Endothelial cell of umbilical vein (primary cell): ENCODE results near the gene UBE4B. TPM values are rescaled to one million over a fixed set of nuclear protein-coding genes. Genes with fewer than 3 reads are reported as not detected.
A peak's percentile ranks its signal among the peaks of the same experiment; 100 is the strongest.

Experiments used
- BruUV-seq: library from RNA; stranded (reverse); fragments of 400-500 nt; replicated peaks from 2 replicates; lab custom pipeline; 2021; lab: Mats Ljungman, UMichigan
- CTCF ChIA-PET: fragments of 300-600, 350-600 bp; sonication (Branson Sonifier 250); formaldehyde crosslinking; loops from one replicate; lab custom pipeline; 2021; ENCODE audit warnings: antibody characterized with exemption, inconsistent platforms; lab: Charles Lee
- POLR2A ChIA-PET: fragments of 300-600, 350-600 bp; sonication (Branson Sonifier 250); formaldehyde crosslinking; loops from one replicate; lab custom pipeline; 2021; ENCODE audit warnings: antibody characterized with exemption, inconsistent platforms; lab: Charles Lee
- DNase-seq: peaks from one replicate; pipeline ENCODE4 v3.0.0-alpha.2; 2011; ENCODE audit warnings: low read depth, low spot score
- FAIRE-seq: peaks from 2 replicates; lab custom pipeline; 2011; peaks lifted over from hg19 to GRCh38; lab: Jason Lieb, UNC
- H2AFZ ChIP-seq: 2 replicates; pipeline ENCODE4 v1.6.0; 2012; ENCODE audit warnings: low read depth, low read length, control low read depth, inconsistent platforms
- H3K27ac ChIP-seq: 2 replicates; pipeline ENCODE4 v1.5.1; 2011; ENCODE audit warnings: low read depth, mild to moderate bottlenecking, control low read depth, low read length, moderate library complexity; ENCODE audit not compliant: insufficient read depth
- H3K27me3 ChIP-seq, 2 experiments: 2 replicates each; pipeline versions ENCODE4 v1.6.0 to v1.6.1; 2011; ENCODE audit warnings: low read length in 2 of 2, mixed read lengths in 1 of 2; ENCODE audit not compliant: control insufficient read depth in 2 of 2, insufficient read depth in 2 of 2
- H3K36me3 ChIP-seq, 2 experiments: 2 replicates in 1 of 2; 3 replicates in 1 of 2; pipeline ENCODE4 v1.5.1; 2011; ENCODE audit warnings: low read length in 2 of 2, mild to moderate bottlenecking in 1 of 2, moderate library complexity in 1 of 2; ENCODE audit not compliant: control insufficient read depth in 2 of 2, insufficient read depth in 2 of 2; ENCODE audit errors: extremely low read depth in 1 of 2
- H3K4me1 ChIP-seq: 3 replicates; pipeline ENCODE4 v1.5.1; 2011; ENCODE audit warnings: mild to moderate bottlenecking, low read length; ENCODE audit not compliant: control insufficient read depth, insufficient read depth; ENCODE audit errors: extremely low read depth
- H3K4me2 ChIP-seq: 2 replicates; pipeline ENCODE4 v1.6.1; 2011; ENCODE audit warnings: low read length, control low read depth, mixed read lengths; ENCODE audit not compliant: insufficient read depth
- H3K4me3 ChIP-seq, 3 experiments: fragments of 200-600 bp in 1 of 3; sonication (generic), shearing (Covaris generic) in 1 of 3; replicated peaks in 1 of 3; 2 replicates each; pipeline ENCODE4 v1.5.1; 2011 to 2016; ENCODE audit warnings: control low read depth in 3 of 3, low read length in 3 of 3, mild to moderate bottlenecking in 2 of 3, inconsistent platforms in 1 of 3, low read depth in 1 of 3, moderate library complexity in 1 of 3; ENCODE audit not compliant: insufficient read depth in 1 of 3
- H3K79me2 ChIP-seq: 2 replicates; pipeline ENCODE4 v1.6.0; 2012; ENCODE audit warnings: low read length, inconsistent platforms; ENCODE audit not compliant: control insufficient read depth, insufficient read depth
- H3K9ac ChIP-seq: replicated peaks from 2 replicates; pipeline ENCODE3; 2011; ENCODE audit warnings: low read length, control low read depth; ENCODE audit not compliant: insufficient read depth; ENCODE audit errors: extremely low read depth
- H3K9me1 ChIP-seq: replicated peaks from 3 replicates; pipeline ENCODE4 v1.6.0; 2011; ENCODE audit warnings: mild to moderate bottlenecking, low read length; ENCODE audit not compliant: control insufficient read depth, insufficient read depth; ENCODE audit errors: extremely low read depth
- H3K9me3 ChIP-seq: replicated peaks from 2 replicates; pipeline ENCODE4 v1.5.1; 2012; ENCODE audit warnings: low read length, inconsistent platforms; ENCODE audit not compliant: control insufficient read depth, insufficient read depth
- H4K20me1 ChIP-seq: replicated peaks from 2 replicates; pipeline ENCODE3; 2011; ENCODE audit warnings: mild to moderate bottlenecking, low read length; ENCODE audit not compliant: control insufficient read depth, insufficient read depth; ENCODE audit errors: extremely low read depth
- EZH2 ChIP-seq: IDR thresholded peaks from 2 replicates; pipeline ENCODE4 v1.6.1; 2012; ENCODE audit warnings: borderline replicate concordance, low read depth, mild to moderate bottlenecking, moderate library complexity, low read length, inconsistent platforms; ENCODE audit not compliant: severe bottlenecking
- FOS ChIP-seq: IDR thresholded peaks from 2 replicates; pipeline ENCODE4 v1.6.1; 2011; ENCODE audit warnings: mild to moderate bottlenecking, low read length, moderate library complexity, borderline replicate concordance; ENCODE audit not compliant: insufficient read depth
- GATA2 ChIP-seq: IDR thresholded peaks from 2 replicates; pipeline ENCODE4 v1.7.0; 2011; ENCODE audit warnings: low read depth, mild to moderate bottlenecking, moderate library complexity, mixed read lengths, low read length; ENCODE audit not compliant: insufficient read length, insufficient read depth
- JUN ChIP-seq: IDR thresholded peaks from 2 replicates; pipeline ENCODE4 v1.6.1; 2011; ENCODE audit warnings: borderline replicate concordance, low read depth; ENCODE audit not compliant: insufficient read length, insufficient read depth
- MYC ChIP-seq: IDR thresholded peaks from one replicate; pipeline ENCODE4 v1.6.1; 2011; ENCODE audit warnings: mild to moderate bottlenecking, low read depth, low read length
- POLR2A ChIP-seq: IDR thresholded peaks from 2 replicates; pipeline ENCODE4 v1.6.1; 2012; ENCODE audit warnings: low read depth, mild to moderate bottlenecking, control low read depth, low read length
- POLR2AphosphoS5 ChIP-seq: IDR thresholded peaks from 2 replicates; pipeline ENCODE4 v1.6.1; 2012; ENCODE audit warnings: low read depth, mild to moderate bottlenecking, control low read depth, low read length, moderate library complexity; ENCODE audit not compliant: insufficient read depth
- dilution Hi-C: fragments of 300-500 bp; cut with MboI; formaldehyde crosslinking; loops from one replicate; pipeline ENCODE4 v1.15.0; 2019; ENCODE audit warnings: low sequenced_read_pairs; ENCODE audit not compliant: extremely low pct_ligation_motif_present
- intact Hi-C: fragments of 100-400 bp; cut with micrococcal nuclease; formaldehyde crosslinking; loops from one replicate; pipeline ENCODE4 v1.10.0; 2022
- polyA plus RNA-seq, 4 experiments: library from polyadenylated mRNA; depleted of rRNA in 3 of 4; stranded (reverse) in 3 of 4; unstranded in 1 of 4; fragments of >200 nt; gene quantifications; 2 replicates each; pipeline versions ENCODE4 v1.2.1 to v1.2.3, GENCODE V29; 2011 to 2012; ENCODE audit warnings: missing spikeins in 1 of 4
- total RNA-seq: library from RNA; stranded (reverse); gene quantifications from 2 replicates; pipeline ENCODE4 v1.2.3, GENCODE V29; 2021
- TF ChIP-seq, protein P1 (sequence below), 2 donors: IDR thresholded peaks; 1 replicate in 1 of 2; 2 replicates in 1 of 2; pipeline ENCODE4 v1.5.1; 2011; ENCODE audit warnings: low read length in 2 of 2, mild to moderate bottlenecking in 2 of 2, moderate library complexity in 2 of 2, control low read depth in 1 of 2, inconsistent platforms in 1 of 2, low read depth in 1 of 2; ENCODE audit not compliant: insufficient read depth in 1 of 2; ENCODE audit errors: extremely low read depth in 1 of 2
- TF ChIP-seq, protein P2 (sequence below): IDR thresholded peaks from 2 replicates; pipeline ENCODE4 v1.6.1; 2011; ENCODE audit not compliant: insufficient read depth, insufficient read length

The UBE4B gene
- total and polyA plus RNA-seq, 2 donors (not counting 3 experiments of a cell fraction or from before 2014, with no cell fraction given): 17.8 to 54.5 TPM

DNA sequence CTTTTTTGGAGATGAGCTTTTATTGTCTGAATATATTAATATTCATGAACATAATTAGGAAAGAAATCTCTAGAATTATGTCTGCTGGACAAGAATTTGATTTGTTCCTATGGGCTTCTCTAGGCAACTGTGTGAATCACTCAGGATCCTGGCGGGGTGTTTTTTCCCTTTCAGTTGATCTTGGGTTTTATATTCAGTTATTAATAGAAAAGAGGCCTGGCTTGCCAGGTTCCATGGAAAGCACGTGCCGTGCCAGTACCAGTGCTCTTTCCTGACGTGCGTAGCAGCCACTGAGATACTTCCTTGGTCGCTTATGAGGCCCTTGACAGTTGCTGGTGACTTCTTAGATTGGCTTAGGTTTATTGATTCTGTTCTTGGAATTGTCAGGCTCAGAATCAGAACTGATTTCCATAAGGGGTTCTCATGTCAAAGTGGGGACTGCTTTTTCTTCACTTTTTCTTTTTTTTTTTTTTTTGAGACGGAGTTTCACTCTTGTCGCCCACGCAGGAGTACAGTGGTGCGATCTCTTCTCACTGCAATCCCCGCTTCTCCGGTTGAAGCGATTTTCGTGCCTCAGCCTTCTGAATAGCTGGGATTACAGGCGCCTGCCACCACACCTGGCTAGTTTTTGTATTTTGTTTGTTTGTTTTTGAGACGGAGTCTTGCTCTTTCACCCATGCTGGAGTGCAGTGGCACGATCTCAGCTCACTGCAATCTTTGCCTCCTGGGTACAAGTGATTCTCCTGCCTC, 129.0 kb downstream of the UBE4B start:
- Histone ChIP-seq H3K9me3 (no peaks in the 10 kb centered on the region), H3K27me3 (no peaks in the 10 kb centered on the region), H3K4me2 (no peak overlapping the region), H3K9me1 (no peaks in the 10 kb centered on the region), H3K36me3 (peaks cover 0 to 3% of the 10 kb centered on the region in 2 experiments), H3K4me1 (no peaks in the 10 kb centered on the region), H3K79me2 (no peaks in the 10 kb centered on the region), H3K4me3 (no peak overlapping the region), H3K27ac (no peak overlapping the region), H2AFZ (no peak overlapping the region), H3K9ac (no peak overlapping the region), H4K20me1 (no peaks in the 10 kb centered on the region)
- intact Hi-C loops (no loop called here), dilution Hi-C loops (no loop called here)
- no peak for FAIRE-seq
- ChIA-PET POLR2A (no interaction called here), CTCF (interaction anchor here (1.4 kb wide), 1 partner anchor 9 kb away, joined by 6 read pairs; no protein-coding TSS in a partner anchor)
- peak; percentile 43 for DNase-seq
- no peak for TF ChIP-seq MYC
- TF ChIP-seq JUN: no peak
- TF ChIP-seq, protein P1, sequence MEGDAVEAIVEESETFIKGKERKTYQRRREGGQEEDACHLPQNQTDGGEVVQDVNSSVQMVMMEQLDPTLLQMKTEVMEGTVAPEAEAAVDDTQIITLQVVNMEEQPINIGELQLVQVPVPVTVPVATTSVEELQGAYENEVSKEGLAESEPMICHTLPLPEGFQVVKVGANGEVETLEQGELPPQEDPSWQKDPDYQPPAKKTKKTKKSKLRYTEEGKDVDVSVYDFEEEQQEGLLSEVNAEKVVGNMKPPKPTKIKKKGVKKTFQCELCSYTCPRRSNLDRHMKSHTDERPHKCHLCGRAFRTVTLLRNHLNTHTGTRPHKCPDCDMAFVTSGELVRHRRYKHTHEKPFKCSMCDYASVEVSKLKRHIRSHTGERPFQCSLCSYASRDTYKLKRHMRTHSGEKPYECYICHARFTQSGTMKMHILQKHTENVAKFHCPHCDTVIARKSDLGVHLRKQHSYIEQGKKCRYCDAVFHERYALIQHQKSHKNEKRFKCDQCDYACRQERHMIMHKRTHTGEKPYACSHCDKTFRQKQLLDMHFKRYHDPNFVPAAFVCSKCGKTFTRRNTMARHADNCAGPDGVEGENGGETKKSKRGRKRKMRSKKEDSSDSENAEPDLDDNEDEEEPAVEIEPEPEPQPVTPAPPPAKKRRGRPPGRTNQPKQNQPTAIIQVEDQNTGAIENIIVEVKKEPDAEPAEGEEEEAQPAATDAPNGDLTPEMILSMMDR (IDR thresholded peaks at IDR 0.05; ENCODE audit: extremely low read depth in 1 of 2, insufficient read depth in 1 of 2, low read depth in 1 of 2, low read length in 2 of 2): no peak
- TF ChIP-seq, protein P2, sequence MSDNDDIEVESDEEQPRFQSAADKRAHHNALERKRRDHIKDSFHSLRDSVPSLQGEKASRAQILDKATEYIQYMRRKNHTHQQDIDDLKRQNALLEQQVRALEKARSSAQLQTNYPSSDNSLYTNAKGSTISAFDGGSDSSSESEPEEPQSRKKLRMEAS: no peak
- no peak for TF ChIP-seq POLR2A
- TF ChIP-seq EZH2: no peak
- no peak for TF ChIP-seq GATA2
- TF ChIP-seq POLR2AphosphoS5: no peak
- TF ChIP-seq FOS: no peak
- BruUV-seq: no TSS peak
